DND-41 (cell line): ENCODE measurements around the gene PHGDH.

Source experiments
- ATAC-seq: fragments of 200-7000 bp; cut with Tn5 transposase; 3 replicates; pipeline ENCODE4 v1.9.1; 2021; ENCODE audit warnings: low read depth; ENCODE audit not compliant: insufficient read depth
- DNase-seq: peaks from one replicate; pipeline ENCODE4 v3.0.0-alpha.2; 2020
- H2AFZ ChIP-seq: 2 replicates; pipeline ENCODE4 v1.6.0; 2012; ENCODE audit warnings: low read depth, low read length
- H3K27ac ChIP-seq: 2 replicates; pipeline ENCODE4 v1.5.1; 2012; ENCODE audit warnings: low read length, inconsistent platforms
- H3K27me3 ChIP-seq: fragments of 200-600 bp; sonication (generic); 2 replicates; pipeline ENCODE4 v1.6.0; 2012; ENCODE audit warnings: low read length, mild to moderate bottlenecking, inconsistent platforms; ENCODE audit not compliant: insufficient read depth, poor library complexity
- H3K36me3 ChIP-seq: 2 replicates; pipeline ENCODE4 v1.5.1; 2012; ENCODE audit warnings: low read length, inconsistent platforms; ENCODE audit not compliant: insufficient read depth
- H3K4me1 ChIP-seq: 2 replicates; pipeline ENCODE4 v1.5.1; 2012; ENCODE audit warnings: mild to moderate bottlenecking, low read length; ENCODE audit not compliant: insufficient read depth
- H3K4me2 ChIP-seq: 2 replicates; pipeline ENCODE4 v1.6.0; 2012; ENCODE audit warnings: mild to moderate bottlenecking, moderate library complexity, low read length, inconsistent platforms; ENCODE audit not compliant: insufficient read depth
- H3K4me3 ChIP-seq, 2 experiments: fragments of 200-600 bp in 1 of 2; shearing (Covaris generic) in 1 of 2; 2 replicates each; pipeline ENCODE4 v1.5.1; 2012 to 2016; ENCODE audit warnings: inconsistent platforms in 2 of 2, low read length in 2 of 2, mild to moderate bottlenecking in 2 of 2, low read depth in 1 of 2, moderate library complexity in 1 of 2
- H3K79me2 ChIP-seq: 2 replicates; pipeline ENCODE4 v1.6.0; 2012; ENCODE audit warnings: low read length, inconsistent platforms; ENCODE audit not compliant: insufficient read depth
- H3K9ac ChIP-seq: 2 replicates; pipeline ENCODE4 v1.6.0; 2012; ENCODE audit warnings: low read depth, mild to moderate bottlenecking, inconsistent platforms, low read length, moderate library complexity
- H3K9me3 ChIP-seq: 2 replicates; pipeline ENCODE4 v1.5.1; 2012; ENCODE audit warnings: low read length, moderate library complexity, mild to moderate bottlenecking, inconsistent platforms; ENCODE audit not compliant: insufficient read depth, severe bottlenecking
- H4K20me1 ChIP-seq: 2 replicates; pipeline ENCODE4 v1.6.0; 2012; ENCODE audit warnings: low read length; ENCODE audit not compliant: insufficient read depth
- CTCF ChIP-seq: IDR thresholded peaks from 2 replicates; pipeline ENCODE4 v1.5.1; 2012; ENCODE audit warnings: borderline replicate concordance, low read length, moderate library complexity, mild to moderate bottlenecking; ENCODE audit not compliant: poor library complexity, severe bottlenecking; ENCODE audit errors: extremely low read depth
- EZH2 ChIP-seq: IDR thresholded peaks from 3 replicates; pipeline ENCODE4 v1.6.1; 2012; ENCODE audit warnings: borderline replicate concordance, low read depth, mild to moderate bottlenecking, moderate library complexity, low read length, inconsistent platforms; ENCODE audit not compliant: severe bottlenecking

PHGDH gene

GRCh38 chr1:119767486-119767885 lies 55.8 kb downstream of the PHGDH start:
- Histone ChIP-seq H3K4me1 (no peaks in the 10 kb centered on the region), H3K4me3 (no peak overlapping the region), H3K9ac (no peak overlapping the region), H3K36me3 (no peaks in the 10 kb centered on the region), H3K9me3 (no peaks in the 10 kb centered on the region), H3K27me3 (peaks cover 36% of the 10 kb centered on the region), H4K20me1 (no peaks in the 10 kb centered on the region), H3K4me2 (no peak overlapping the region), H3K79me2 (no peaks in the 10 kb centered on the region), H2AFZ (no peak overlapping the region), H3K27ac (no peak overlapping the region)
- TF ChIP-seq CTCF: no peak
- TF ChIP-seq EZH2: no peak
- DNase-seq (no peak), ATAC-seq (no peak)

GRCh38 chr1:119768778-119769177 lies 57.0 kb downstream of the PHGDH start, which contains the start of gene HMGCS2:
Gene HMGCS2, minus strand, starts transcription at chr1:119768905. Its CDS starts 61 bp downstream, at chr1:119768844.
- no peaks in the 10 kb centered on the region for H3K4me1 ChIP-seq
- no peak within 1 kb of the TSS for H3K27ac ChIP-seq
- H4K20me1 ChIP-seq: no peaks in the 10 kb centered on the region
- no peak within 1 kb of the TSS for H3K4me2 ChIP-seq
- no peak within 1 kb of the TSS for H3K4me3 ChIP-seq
- TF ChIP-seq CTCF (no peak), EZH2 (no peak)
- H3K9me3 ChIP-seq: no peaks in the 10 kb centered on the region
- H3K79me2 ChIP-seq: no peaks in the 10 kb centered on the region
- no peak within 1 kb of the TSS for H3K9ac ChIP-seq
- H3K36me3 ChIP-seq: no peaks in the 10 kb centered on the region
- peaks cover 36% of the 10 kb centered on the region for H3K27me3 ChIP-seq
- DNase-seq: no peak
- H2AFZ ChIP-seq: no peak within 1 kb of the TSS
- no peak for ATAC-seq

- no peaks in the 10 kb centered on the region for H3K79me2 ChIP-seq
- no peak overlapping the region for H3K27ac ChIP-seq
- TF ChIP-seq EZH2: no peak
- no peak for TF ChIP-seq CTCF
- H3K27me3 ChIP-seq: peaks cover 29% of the 10 kb centered on the region
- no peaks in the 10 kb centered on the region for H3K4me1 ChIP-seq
- H2AFZ ChIP-seq: no peak overlapping the region
- ATAC-seq (no peak), DNase-seq (no peak)
- no peak overlapping the region for H3K4me2 ChIP-seq
- H3K9ac ChIP-seq: no peak overlapping the region
- no peak overlapping the region for H3K4me3 ChIP-seq
- no peaks in the 10 kb centered on the region for H3K36me3 ChIP-seq
- no peaks in the 10 kb centered on the region for H3K9me3 ChIP-seq
- no peaks in the 10 kb centered on the region for H4K20me1 ChIP-seq
Measured at GRCh38 chr1:119771016-119771415, 59.3 kb downstream of the PHGDH start.

- Histone ChIP-seq H3K4me3 (no peak overlapping the region), H4K20me1 (no peaks in the 10 kb centered on the region), H3K79me2 (no peaks in the 10 kb centered on the region), H3K36me3 (no peaks in the 10 kb centered on the region), H3K4me1 (no peaks in the 10 kb centered on the region), H2AFZ (no peak overlapping the region), H3K27me3 (peaks cover 26% of the 10 kb centered on the region), H3K4me2 (no peak overlapping the region), H3K27ac (no peak overlapping the region), H3K9me3 (no peaks in the 10 kb centered on the region), H3K9ac (no peak overlapping the region)
- ATAC-seq (no peak), DNase-seq (no peak)
- TF ChIP-seq EZH2: no peak
- no peak for TF ChIP-seq CTCF
Measured at GRCh38 chr1:119771770-119772169, 60.0 kb downstream of the PHGDH start.
